ENCODE data around the gene CHRM4. TPM values are rescaled to one million over a fixed set of nuclear protein-coding genes. Genes with fewer than 3 reads are reported as not detected.

Gene CHRM4
- total and polyA plus RNA-seq, 2 of the 13 experiments (the other 11 are each of a cell fraction or from before 2014, with no cell fraction given): 0.13 to 0.21 TPM

GRCh38 chr11:46346886-46347636 lies 44.5 kb downstream of the CHRM4 start, which contains the start of gene DGKZ (continued):
- TF ChIP-seq ELF4 (CRISPR knock-in tag; IDR thresholded peaks at IDR 0.05; ENCODE audit: borderline replicate concordance): no peak
- no peak for TF ChIP-seq BCL6 (CRISPR knock-in tag; IDR thresholded peaks at IDR 0.05)
- no peak for TF ChIP-seq ZFP91 (CRISPR knock-in tag; IDR thresholded peaks at IDR 0.05; ENCODE audit: borderline replicate concordance)
- TF ChIP-seq ZNF547 (CRISPR knock-in tag; IDR thresholded peaks at IDR 0.05): no peak
- TF ChIP-seq ZNF550 (CRISPR knock-in tag; IDR thresholded peaks at IDR 0.05; ENCODE audit: borderline replicate concordance): no peak
- TF ChIP-seq ISL2 (CRISPR knock-in tag; IDR thresholded peaks at IDR 0.05): no peak
- TF ChIP-seq ZNF362 (CRISPR knock-in tag; IDR thresholded peaks at IDR 0.05; ENCODE audit: borderline replicate concordance): no peak
- TF ChIP-seq ZFYVE20 (CRISPR knock-in tag; IDR thresholded peaks at IDR 0.05; ENCODE audit: borderline replicate concordance, low read depth): no peak
- TF ChIP-seq MYNN (CRISPR knock-in tag; IDR thresholded peaks at IDR 0.05; ENCODE audit: low read depth): no peak
- no peak for TF ChIP-seq SKIL (CRISPR knock-in tag; IDR thresholded peaks at IDR 0.05; ENCODE audit: borderline replicate concordance)
- TF ChIP-seq ZFP62 (CRISPR knock-in tag; IDR thresholded peaks at IDR 0.05): no peak
- no peak for TF ChIP-seq NPAS2 (CRISPR knock-in tag; IDR thresholded peaks at IDR 0.05; ENCODE audit: borderline replicate concordance)
- TF ChIP-seq CHD2 (IDR thresholded peaks at IDR 0.05; ENCODE audit: low read depth, low read length): no peak
- no peak for TF ChIP-seq ZNF839 (CRISPR knock-in tag; IDR thresholded peaks at IDR 0.05; ENCODE audit: borderline replicate concordance)
- no peak for TF ChIP-seq ZBTB44 (CRISPR knock-in tag; IDR thresholded peaks at IDR 0.05)
- no peak for TF ChIP-seq GTF2F1 (IDR thresholded peaks at IDR 0.05; ENCODE audit: low read length)
- TF ChIP-seq JUND (CRISPR knock-in tag; IDR thresholded peaks at IDR 0.05): no peak
- no peak for TF ChIP-seq GZF1 (CRISPR knock-in tag; IDR thresholded peaks at IDR 0.05)
- no peak for TF ChIP-seq GLI4 (CRISPR knock-in tag; IDR thresholded peaks at IDR 0.05; ENCODE audit: borderline replicate concordance)
- no peak for TF ChIP-seq ZNF180 (CRISPR knock-in tag; IDR thresholded peaks at IDR 0.05; ENCODE audit: borderline replicate concordance, low read depth)
- TF ChIP-seq BRD4 (CRISPR knock-in tag; IDR thresholded peaks at IDR 0.05): no peak
- TF ChIP-seq ZNF225 (CRISPR knock-in tag; IDR thresholded peaks at IDR 0.05): no peak
